Astrocyte of the hippocampus (primary cell): ENCODE data around the gene FOXP1.

Experiments used
- DNase-seq: peaks from one replicate; pipeline ENCODE4 v3.0.0; 2011; ENCODE audit warnings: low read depth, low spot score

FOXP1 gene

GRCh38 chr3:70926835-70927234, 656.7 kb downstream of the FOXP1 start:
- no peak for DNase-seq

DNA sequence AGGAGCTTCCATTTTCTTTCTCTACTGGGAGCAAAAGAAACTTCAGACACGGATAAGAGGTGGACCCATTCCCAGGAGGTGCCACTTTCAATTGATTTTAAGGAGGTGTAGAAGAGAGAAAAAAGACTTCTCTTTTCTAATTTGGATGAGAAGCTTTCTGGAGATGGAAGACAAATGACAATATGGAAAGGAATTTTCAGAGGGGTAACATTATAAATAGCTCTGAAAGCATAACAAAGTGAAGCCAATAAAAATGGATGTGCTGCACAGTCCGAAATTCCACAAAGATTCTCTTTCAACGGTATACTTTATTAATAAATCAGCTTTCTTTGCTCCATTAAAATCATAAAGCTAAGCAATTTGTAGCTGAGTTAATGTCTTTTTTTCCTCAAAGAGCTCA, 663.9 kb downstream of the FOXP1 start:
- DNase-seq, result no peak

GRCh38 chr3:70919091-70919490, 664.4 kb downstream of the FOXP1 start:
- DNase-seq, result no peak

GRCh38 chr3:70916375-70917055, 667.0 kb downstream of the FOXP1 start:
- DNase-seq, result no peak

DNA sequence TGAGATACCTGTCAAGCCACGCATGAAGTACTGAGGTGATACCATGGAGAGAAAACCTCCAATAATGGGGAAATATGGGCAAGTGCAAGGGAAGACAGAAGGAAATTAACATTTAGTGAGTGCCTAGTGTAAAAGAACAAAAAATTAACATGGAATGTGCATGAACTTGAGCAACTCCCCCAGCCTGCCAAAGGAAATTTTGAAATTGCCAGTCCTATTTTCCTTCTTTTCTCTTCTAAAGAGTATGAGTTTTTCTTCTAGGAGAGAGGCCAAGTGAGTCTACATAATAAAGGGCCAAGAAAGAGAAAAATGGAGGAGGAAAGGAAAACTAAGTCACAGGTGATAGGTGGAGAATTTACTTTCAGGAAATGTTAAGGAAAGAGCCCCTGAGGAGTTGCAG, 668.7 kb downstream of the FOXP1 start:
- DNase-seq, result no peak

DNA sequence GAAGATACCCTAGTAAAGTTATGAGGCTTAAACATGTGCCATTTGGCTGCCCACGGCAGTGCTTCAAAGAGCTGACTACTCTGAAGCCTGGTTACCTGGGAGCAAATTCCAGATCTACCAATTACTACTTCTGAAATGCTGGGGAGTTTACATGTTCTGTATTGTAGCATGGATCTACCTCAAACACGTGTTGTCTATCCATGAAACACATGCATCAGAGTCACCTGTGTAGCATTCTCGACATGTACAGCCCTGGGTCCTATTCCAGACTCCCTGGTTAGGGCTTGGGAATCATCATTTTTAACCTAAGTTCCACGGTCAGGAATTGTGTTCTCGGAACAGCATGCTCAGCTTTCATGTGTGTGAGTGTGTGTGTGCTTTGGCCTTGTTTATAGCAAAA, 671.8 kb downstream of the FOXP1 start:
- no peak for DNase-seq

GRCh38 chr3:70905491-70905890, 678.0 kb downstream of the FOXP1 start:
- no peak for DNase-seq
